GM13977 (cell line): Measurements from ENCODE around the gene MAST3.

Source experiments
- DNase-seq: peaks from one replicate; pipeline ENCODE4 v3.0.0; 2012; ENCODE audit warnings: low spot score
- in situ Hi-C: fragments of 300-500 bp; cut with MboI; formaldehyde crosslinking; loops from one replicate; pipeline ENCODE4 v1.12.0; 2022; ENCODE audit warnings: low sequenced_read_pairs, low pct_unique_long_range_greater_than_20kb, mixed read lengths, inconsistent platforms; ENCODE audit not compliant: unreplicated experiment
- TF ChIP-seq, protein P1 (sequence below): IDR thresholded peaks from 2 replicates; pipeline ENCODE4 v1.5.1; 2012; ENCODE audit warnings: mild to moderate bottlenecking, control low read depth; ENCODE audit not compliant: insufficient read depth; ENCODE audit errors: extremely low read depth, missing control alignments

MAST3 gene

DNA sequence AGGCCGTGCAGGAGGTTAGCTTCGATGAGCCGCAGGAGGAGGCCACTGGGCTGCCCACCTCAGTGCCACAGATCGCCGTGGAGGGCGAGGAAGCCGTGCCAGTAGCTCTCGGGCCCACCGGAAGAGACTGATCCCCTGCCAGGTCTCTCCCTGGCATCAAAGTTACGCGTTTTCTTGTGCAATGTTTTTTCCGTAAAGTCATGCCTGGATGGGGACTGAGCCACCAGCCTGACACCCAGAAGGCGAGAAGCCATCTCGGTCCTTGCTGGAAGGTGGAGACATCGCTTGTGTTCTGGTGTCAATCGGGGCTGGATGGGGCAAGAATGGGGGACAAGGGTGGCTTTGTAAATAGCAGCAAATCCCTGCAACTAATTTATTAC, 52.0 kb downstream of the MAST3 start:
- TF ChIP-seq, protein P1, sequence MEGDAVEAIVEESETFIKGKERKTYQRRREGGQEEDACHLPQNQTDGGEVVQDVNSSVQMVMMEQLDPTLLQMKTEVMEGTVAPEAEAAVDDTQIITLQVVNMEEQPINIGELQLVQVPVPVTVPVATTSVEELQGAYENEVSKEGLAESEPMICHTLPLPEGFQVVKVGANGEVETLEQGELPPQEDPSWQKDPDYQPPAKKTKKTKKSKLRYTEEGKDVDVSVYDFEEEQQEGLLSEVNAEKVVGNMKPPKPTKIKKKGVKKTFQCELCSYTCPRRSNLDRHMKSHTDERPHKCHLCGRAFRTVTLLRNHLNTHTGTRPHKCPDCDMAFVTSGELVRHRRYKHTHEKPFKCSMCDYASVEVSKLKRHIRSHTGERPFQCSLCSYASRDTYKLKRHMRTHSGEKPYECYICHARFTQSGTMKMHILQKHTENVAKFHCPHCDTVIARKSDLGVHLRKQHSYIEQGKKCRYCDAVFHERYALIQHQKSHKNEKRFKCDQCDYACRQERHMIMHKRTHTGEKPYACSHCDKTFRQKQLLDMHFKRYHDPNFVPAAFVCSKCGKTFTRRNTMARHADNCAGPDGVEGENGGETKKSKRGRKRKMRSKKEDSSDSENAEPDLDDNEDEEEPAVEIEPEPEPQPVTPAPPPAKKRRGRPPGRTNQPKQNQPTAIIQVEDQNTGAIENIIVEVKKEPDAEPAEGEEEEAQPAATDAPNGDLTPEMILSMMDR: no peak
- no peak for DNase-seq
- in situ Hi-C loops: no loop called here

DNA sequence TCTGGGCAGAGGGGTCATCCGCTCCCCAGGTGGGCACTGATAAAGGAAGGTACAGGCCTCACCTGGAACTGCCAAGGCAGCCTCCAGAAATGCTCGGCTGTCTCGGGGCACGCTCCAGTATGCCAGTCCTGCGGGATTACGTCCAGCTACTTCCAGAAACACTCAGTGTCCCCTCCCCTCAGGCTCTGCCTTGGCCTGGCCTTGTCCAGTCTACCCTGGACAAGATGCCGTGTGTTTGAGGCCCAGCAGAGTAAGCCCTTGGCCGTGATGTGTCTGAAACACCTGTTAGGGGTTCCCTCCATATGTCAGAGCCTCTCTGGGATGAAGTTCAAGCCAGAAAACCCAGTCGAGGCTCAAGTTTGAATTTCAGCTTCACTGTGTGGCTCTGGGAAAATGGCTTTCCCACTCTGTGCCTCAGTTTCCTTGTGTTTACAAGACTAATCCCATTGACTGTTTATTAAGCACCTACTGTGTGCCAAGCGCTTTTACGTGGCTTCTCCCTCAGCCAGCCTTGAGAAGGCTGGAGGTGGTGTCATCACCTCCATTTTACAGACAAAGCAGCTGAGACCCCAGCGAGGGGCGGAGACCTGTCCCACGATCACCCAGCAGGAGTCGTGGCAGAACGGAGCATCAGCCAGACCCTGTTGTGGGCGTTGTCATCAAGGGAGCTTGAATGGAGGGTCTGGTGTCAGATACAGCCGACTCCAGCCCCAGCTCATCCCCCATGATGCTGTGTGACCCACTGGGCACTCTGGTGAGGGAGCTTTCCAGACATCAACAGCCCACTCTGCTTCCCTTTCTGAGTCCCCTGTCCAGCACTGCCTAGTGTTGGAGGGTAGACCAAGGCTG, 53.4 kb downstream of the MAST3 start:
- in situ Hi-C loops: no loop called here
- TF ChIP-seq, protein P1: no peak
- DNase-seq: no peak

DNA sequence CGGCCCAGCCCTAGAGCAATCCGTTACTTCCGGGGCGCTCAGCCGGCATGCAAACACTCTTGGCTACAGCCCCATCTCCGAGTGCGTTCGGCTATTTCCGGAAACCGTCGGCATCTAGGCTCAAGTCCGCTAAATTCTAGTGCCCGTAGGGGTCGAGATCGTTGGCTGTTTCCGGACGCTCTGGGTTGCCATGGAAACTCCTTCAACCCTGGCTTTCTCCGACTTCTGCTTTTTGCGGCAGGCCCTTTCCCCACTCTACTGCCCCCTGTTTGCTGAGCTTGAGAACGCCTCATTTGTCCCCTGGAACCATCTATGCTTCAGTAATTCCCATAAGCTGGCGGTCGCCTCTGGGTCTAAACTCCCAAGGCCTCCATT, 54.9 kb downstream of the MAST3 start:
- TF ChIP-seq, protein P1: peak; percentile 79
- DNase-seq: peak; percentile 100
- in situ Hi-C loops: no loop called here

DNA sequence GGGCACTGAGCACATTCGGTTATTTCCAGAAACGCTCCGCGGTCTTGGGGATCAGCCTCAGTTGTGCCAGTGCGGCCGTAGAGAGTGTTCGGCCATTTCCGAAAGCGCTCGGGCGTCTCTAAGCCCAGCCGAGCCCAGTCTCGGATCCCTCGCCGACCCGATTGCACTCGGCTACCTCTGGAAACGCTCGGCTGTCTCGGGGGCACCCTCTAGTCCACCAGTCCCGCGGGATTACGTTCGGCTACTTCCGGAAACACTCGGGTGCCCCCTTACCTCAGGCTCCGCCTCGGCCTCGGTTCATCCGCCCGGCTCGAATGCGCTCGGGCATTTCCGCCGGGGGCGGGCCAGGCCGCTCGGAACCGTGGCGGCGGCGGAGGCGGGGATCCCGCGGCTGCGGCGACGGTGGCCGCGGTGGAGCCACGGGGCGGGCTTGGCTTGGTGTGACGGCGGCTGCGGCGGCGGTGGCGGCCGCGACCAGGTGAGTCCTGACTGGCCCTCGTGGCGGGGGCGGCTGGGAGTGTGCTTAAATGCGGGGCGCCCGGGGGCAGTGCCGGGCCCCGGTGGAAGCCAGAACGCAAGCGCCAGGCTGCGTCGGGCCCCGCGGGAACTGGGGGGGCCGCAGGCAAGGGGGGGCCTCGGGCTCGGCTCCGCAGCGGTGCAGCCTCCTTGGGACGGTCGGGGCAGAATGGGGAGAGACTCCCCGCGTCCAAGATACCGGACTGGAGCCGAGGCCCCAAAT, 55.4 kb downstream of the MAST3 start, which contains the start of gene PIK3R2:
Gene PIK3R2, plus strand, starts transcription at position 347 of the 739 bp plus-strand sequence. CDS start 2,717 bp downstream, outside the sequence.
- TF ChIP-seq, protein P1: no peak
- DNase-seq: peak; percentile 100
- in situ Hi-C loops: no loop called here

DNA sequence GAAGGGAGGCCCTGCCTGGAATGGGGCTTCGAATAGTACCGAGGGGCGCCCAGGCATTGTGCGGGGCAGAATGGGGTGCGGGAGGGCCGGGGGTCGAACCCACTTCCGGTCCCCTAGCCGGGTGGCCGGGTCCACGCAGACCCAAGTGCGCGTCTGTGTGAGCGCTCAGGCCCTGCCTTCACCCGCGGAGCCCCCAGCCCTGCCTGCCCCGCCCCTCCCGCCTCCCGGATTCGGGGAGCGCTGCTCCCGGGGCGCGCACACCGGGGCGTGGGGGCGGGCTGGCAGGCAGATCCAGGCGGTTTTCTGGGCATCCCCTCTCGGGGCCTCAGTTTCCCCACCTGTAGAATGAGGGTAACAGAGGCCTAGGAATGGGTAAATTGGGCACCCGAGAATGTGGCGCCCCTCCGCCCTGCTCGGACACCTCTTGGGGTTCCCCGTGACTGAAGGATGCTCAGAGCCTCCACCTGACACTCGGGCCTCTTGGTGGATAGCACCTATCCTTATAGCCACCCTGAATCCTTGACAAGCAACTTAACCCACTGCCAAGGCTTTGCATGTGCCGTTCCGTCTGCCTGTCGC, 56.1 kb downstream of the MAST3 start:
- TF ChIP-seq, protein P1: no peak
- in situ Hi-C loops: no loop called here
- DNase-seq: no peak
